Activated CD4-positive, CD25-positive, alpha-beta regulatory T cell (primary cell): Measurements from ENCODE around the gene TEX11.

Experiments used
- DNase-seq, 4 experiments: peaks; one replicate each; lab custom pipeline; 2025; lab: John Stamatoyannopoulos, UW

TEX11 gene

GRCh38 chrX:70497026-70497425 is 411.5 kb downstream of the TEX11 start:
- no peak for DNase-seq

GRCh38 chrX:70496491-70496890 is 412.0 kb downstream of the TEX11 start:
- DNase-seq = no peak

- DNase-seq = no peak
Measured at GRCh38 chrX:70494441-70494840, 414.1 kb downstream of the TEX11 start.

GRCh38 chrX:70488856-70489255 is 419.7 kb downstream of the TEX11 start:
- no peak for DNase-seq

GRCh38 chrX:70485466-70485865 is 423.0 kb downstream of the TEX11 start:
- DNase-seq = no peak

GRCh38 chrX:70482300-70482699 is 426.2 kb downstream of the TEX11 start:
- no peak for DNase-seq

GRCh38 chrX:70481471-70482270 is 426.8 kb downstream of the TEX11 start:
- no peak for DNase-seq

- no peak for DNase-seq
Measured at GRCh38 chrX:70480660-70481018, 427.9 kb downstream of the TEX11 start.

GRCh38 chrX:70479922-70480659 is 428.4 kb downstream of the TEX11 start:
- no peak for DNase-seq

- DNase-seq = no peak
Measured at GRCh38 chrX:70479247-70479921, 429.1 kb downstream of the TEX11 start.
